ENCODE measurements around the gene ASB16.
"Not testable (repeated sequence)": the region's sequence is repeated elsewhere in the genome, so short reads cannot be mapped to it uniquely, and the experiment has no call there.

ASB16 gene, protein sequence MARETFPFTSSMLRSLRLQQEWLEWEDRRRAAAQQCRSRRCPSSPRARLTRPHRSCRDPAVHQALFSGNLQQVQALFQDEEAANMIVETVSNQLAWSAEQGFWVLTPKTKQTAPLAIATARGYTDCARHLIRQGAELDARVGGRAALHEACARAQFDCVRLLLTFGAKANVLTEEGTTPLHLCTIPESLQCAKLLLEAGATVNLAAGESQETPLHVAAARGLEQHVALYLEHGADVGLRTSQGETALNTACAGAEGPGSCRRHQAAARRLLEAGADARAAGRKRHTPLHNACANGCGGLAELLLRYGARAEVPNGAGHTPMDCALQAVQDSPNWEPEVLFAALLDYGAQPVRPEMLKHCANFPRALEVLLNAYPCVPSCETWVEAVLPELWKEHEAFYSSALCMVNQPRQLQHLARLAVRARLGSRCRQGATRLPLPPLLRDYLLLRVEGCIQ

DNA sequence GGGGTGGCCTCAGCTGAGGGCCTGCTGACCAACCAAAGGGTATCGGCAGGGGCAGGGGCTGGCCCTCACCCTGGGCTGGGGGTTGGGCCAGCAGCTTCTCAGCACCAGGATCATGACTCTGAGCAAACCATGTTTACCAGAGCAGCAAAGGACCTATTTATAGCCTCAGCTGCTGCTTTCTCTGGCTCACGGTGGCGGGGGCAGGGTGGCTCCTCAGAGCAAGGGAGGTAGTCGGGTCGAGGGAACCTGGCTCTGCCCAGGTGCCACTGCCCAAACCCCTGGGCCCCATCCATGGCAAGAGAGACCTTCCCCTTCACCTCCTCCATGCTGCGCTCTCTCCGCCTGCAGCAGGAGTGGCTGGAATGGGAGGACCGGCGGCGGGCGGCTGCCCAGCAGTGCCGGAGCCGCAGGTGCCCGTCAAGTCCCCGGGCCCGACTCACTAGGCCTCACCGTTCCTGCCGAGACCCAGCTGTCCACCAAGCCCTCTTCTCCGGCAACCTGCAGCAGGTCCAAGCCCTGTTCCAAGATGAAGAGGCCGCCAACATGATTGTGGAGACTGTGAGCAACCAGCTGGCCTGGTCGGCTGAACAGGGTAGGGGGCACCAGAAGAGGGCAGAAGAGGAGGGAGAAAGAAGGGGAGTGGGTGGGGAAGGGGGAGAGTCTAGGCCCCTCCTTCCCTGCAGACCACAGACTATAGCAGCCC lies at the start of gene ASB16:
Gene ASB16, plus strand, starts transcription at position 206 of the 703 bp plus-strand sequence. Its CDS starts 86 bp downstream, at position 292.
- no peak within 1 kb of the TSS for H3K27ac ChIP-seq

DNA sequence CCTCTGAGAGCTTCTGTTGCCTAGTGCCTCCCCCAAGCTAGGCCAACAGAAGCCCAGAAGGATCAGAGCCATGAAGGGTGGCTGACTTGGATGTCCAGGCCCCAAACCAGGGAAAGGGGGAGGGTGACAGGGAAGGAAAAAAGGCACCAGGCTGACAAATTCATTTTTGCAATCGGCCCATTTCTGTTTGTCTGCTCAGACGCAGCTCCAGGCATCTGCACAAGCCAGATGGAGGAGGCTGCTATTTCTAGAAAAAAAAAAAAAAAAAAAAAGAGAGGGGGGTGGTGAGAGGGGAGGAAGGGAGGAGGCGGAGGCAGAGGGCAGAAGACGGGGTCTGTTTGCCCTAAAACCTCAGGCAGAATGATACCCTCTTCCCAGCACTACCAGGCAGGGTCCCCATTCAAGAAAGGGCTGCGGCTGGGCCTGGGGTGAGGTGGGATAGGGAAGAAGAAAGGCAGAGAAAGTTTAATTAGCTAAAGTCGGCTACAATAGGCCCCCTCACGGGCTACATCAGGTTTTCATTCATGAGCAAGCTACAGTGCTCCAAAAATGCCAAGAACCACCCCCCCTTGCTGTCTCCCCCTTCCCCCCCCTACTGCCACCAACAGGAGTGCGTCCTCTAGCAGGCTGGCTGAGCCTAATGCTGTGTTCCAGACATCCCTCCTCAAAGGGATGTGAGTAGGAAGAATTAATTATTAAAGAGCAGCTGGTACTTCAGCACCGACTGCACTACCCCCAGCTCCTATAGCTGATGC lies 49.5 kb upstream of the ASB16 start:
- H3K27ac ChIP-seq, result peak overlapping the region in 2 of 21 experiments; percentile 12 to 22
- peak overlapping the region in 1 of 7 experiments; percentile 94 for H3K4me3 ChIP-seq

More for the DNA sequence above, at the start of gene ASB16:
- no peak within 1 kb of the TSS for H3K4me3 ChIP-seq

DNA sequence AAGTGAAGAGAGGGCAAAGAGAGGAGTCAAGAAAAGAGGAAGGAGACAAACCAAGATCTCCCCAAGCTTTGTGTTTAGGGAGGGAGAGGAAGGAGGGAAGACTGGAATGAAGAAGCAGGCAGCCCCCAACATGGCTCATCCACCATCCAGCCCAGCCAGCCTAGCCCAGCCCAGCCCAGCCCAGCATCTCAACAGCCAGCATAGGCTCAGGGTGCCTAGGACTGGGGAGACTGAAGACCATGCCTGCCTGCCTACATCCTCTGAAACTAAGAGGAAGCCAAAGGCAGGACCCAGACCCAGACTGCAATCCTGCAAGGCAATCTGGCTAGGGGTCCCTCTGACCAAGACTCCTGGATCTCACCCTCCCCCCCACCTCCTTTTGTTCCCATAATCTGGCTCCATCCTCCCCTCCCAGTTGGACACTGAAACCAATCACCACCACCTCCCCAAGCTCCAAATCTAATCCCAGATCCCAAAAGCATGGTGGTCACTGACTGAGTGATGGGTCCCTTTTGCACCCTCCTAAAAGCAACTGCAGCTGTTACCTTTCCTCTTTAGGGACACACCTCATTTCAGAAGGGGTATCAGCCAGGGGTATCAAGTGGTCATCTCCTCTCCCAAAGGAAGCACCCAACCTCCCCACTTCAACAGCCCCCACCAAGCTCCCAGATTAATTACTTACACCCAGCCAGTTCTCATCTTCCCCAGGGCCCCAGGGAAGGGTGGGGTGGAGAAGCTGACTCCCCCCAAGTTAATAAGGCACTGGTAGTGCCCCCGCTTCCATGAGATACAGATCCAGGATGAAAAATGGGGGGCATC lies 48.3 kb upstream of the ASB16 start:
- Histone ChIP-seq H3K4me3 (peak overlapping the region; percentile 69 to 100 (median 94)), H3K27ac (peak overlapping the region in 13 of 21 experiments; percentile 57 to 96 (median 93))

DNA sequence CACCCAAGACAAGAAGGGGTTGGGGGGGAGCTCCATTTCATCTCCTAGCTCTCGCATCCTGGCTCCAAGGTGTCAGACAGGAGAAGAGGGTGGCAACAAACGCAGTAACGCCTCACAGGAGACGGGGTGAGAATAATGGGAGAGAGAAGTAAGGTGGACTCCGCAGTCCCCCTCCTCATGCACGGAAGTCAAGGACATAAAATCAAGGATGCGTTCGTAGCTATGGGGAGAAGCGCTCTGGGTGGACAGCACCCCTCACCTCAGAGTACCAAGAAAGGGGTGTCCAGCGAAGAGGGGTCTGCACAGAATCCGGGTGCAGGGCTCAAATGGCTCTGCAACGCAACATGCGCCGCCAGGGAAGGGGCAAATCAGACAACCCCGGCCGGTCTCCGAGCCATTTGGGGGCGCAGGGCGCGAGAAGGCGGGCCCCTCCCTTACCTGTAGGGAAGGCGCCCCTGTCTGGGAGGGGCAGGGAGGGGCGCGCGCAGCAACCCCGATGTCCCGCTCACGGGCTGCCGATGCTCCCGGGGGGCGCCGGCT lies 47.6 kb upstream of the ASB16 start:
- peak overlapping the region; percentile 62 to 97 (median 93) for H3K27ac ChIP-seq
- peak overlapping the region; percentile 69 to 100 (median 94) for H3K4me3 ChIP-seq

DNA sequence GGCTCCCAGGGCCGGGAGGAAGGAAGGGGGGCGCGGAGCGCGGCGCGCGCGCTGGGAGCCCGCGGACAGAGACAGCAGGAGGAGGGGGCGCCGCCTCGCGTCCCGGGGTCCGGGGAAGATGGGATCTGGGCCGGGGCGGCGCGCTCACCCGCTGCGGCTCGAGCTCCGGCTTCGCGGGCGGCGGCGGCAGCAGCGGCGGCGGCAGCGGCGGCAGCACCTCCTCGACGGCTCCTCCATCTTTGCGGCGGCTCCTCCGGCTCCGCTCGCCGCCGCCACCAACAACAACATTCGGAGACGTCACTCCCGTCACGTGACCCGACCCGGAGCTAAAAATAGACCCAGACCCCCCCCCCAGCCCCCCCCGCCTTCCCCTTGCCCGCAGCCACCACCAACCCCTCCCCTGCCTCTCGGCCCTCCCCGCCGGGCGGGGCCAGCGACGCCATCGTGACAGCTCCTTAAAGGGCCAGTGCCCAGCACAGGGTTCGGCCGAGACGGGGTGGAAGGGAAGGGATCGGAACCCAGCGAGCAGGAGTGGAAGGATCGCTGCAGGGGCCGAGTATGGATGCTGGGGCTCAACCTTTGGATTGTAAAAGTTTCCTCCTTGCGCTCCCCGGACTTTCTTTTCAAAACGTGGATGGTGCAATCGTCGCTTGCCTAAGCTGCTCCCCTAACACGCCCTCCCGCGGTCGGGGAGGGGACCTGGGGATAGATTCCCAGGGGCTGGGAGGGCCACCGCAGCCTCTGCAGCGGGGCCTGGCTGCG lies 47.0 kb upstream of the ASB16 start, which contains the start of gene HDAC5:
Gene HDAC5, minus strand, starts transcription at position 286 of the 762 bp plus-strand sequence. CDS start 6,126 bp downstream, outside the sequence.
- Histone ChIP-seq H3K27ac (peak within 1 kb of the TSS; percentile 62 to 97 (median 93)), H3K4me3 (peak within 1 kb of the TSS; percentile 69 to 100 (median 94))

DNA sequence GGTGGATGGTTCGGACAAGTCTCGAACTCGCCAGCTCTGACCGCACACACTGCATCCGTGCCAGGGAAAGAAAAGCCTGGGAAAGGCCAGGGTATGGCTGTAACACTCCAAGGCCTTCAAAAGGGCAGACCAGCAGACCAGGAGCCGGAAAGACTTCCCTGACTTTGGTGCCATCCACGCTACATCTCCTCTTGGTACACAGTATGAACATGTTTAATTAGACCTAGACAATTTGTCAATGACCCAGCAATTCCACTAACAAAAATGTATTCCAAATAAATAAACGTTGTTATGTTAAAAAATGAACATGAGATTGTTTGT lies 46.4 kb upstream of the ASB16 start:
- Histone ChIP-seq H3K27ac (peak overlapping the region; percentile 20 to 97 (median 93)), H3K4me3 (peak overlapping the region; percentile 69 to 100 (median 94))

DNA sequence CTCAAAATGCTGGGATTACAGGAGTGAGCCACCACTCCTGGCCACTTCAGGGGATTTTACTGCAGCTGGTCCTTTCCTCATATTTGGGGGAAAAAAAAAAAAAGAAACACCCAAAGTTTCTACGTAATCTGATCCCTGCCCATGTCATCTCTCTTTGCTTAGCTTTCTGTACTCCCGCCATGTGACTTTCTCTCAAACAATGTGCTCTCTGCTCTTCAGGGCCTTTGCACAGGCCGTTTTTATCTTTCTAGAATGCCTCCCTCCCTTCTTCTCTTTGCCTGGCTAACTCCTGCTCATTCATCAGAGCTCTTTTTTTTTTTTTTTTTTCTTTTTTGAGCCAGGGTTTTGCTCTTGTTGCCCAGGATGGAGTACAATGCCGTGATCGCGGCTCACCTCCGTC lies 42.1 kb upstream of the ASB16 start:
- Histone ChIP-seq H3K27ac (no peak overlapping the region), H3K4me3 (no peak overlapping the region)

DNA sequence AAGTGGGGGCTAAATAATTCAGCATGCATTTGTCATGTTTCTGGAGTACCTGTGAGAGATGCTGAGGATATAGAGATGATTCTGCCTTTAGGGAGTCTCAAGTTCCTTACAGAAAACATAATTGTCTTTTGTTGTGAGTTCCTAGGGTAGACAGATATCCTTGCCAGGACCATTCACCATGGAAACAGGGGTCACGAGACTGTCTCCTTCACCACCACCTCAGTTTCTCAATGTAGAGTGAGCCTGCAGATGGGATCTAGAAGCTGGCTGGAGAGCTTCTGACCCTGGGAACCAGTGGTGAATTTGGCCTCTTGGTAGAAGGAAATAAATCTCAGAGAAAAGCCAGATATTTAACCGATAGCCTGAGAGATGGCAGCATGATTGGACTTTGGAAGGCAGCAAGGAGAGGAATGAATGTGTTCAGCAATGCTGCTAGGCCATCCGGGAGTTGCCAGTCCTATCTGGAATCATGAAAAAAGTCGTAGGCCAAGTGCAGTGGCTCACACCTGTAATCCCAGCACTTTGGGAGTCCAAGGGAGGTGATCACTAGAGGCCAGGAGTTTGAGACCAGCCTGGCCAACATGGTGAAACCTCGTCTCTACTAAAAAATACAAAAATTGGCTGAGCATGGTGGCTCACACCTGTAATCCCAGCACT lies 39.7 kb upstream of the ASB16 start:
- Histone ChIP-seq H3K4me3 (no peak overlapping the region), H3K27ac (no peak overlapping the region)

DNA sequence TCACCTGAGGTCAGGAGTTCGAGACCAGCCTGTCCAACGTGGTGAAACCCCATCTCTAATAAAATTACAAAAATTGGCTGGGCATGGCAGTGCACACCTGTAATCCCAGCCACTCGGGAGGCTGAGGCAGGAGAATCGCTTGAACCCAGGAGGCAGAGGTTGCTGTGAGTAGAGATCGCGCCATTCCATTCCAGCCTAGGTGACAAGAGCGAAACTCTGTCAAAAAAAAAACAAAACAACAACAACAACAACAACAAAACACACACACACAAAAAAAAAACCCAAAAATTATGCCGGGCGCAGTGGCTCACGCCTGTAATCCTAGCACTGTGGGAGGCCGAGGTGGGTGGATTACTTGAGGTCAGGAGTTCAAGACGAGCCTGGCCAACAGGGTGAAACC lies 39.1 kb upstream of the ASB16 start:
- not testable (repeated sequence) for H3K27ac ChIP-seq, H3K4me3 ChIP-seq

DNA sequence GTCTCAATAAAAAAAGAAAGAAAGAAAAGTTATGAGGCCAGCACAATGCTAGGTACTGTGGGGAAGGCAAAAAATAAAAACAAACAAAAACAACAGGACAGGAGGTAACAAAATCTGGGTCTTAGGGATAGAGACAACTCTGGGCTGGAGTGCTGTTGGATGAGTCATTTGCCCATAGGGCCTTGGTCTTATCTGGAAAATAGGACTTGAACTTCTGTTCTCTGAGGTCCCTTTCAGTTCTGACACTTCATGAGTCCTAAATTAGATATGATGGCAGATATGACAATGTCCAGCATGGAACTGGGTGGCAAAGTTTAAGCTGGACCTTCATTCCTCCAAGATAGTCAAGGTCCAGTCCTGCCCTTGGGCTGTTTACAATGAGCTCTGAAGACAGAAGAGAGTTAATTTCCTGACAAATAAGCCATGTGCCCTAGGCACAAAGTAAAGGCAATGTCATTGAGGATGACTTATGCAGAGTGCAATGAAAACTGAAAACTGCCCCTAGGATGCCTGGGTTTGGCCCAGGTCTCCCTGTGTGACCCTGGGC lies 38.2 kb upstream of the ASB16 start:
- Histone ChIP-seq H3K27ac (no peak overlapping the region), H3K4me3 (no peak overlapping the region)

DNA sequence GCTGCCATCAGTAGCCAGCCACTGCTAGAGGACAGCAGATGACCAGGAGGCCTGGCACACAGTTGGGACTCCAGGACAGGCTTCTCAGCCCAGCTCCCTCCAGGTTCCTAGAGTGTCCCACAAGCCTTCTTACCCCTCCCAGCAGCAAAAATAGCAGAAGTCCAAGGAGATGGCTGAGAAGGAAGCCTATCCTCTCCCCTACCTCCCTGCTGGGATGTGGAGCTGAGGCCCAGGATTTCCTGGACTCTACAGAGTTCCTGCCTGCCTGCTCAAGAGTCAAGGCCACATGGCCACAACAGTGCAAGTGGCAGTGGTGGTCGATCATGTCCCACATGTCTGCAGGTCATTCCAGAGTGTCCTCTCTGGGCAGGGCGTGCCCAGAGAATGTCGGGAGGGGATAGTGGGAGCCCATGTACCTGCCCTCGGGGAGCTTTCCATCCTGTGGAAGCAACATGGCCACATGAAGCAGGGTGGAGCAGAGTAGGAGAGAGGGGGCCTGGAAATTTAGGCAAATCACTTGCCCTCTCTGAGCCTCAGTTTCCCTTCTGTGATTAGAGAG lies 36.5 kb upstream of the ASB16 start:
- no peak overlapping the region for H3K27ac ChIP-seq

DNA sequence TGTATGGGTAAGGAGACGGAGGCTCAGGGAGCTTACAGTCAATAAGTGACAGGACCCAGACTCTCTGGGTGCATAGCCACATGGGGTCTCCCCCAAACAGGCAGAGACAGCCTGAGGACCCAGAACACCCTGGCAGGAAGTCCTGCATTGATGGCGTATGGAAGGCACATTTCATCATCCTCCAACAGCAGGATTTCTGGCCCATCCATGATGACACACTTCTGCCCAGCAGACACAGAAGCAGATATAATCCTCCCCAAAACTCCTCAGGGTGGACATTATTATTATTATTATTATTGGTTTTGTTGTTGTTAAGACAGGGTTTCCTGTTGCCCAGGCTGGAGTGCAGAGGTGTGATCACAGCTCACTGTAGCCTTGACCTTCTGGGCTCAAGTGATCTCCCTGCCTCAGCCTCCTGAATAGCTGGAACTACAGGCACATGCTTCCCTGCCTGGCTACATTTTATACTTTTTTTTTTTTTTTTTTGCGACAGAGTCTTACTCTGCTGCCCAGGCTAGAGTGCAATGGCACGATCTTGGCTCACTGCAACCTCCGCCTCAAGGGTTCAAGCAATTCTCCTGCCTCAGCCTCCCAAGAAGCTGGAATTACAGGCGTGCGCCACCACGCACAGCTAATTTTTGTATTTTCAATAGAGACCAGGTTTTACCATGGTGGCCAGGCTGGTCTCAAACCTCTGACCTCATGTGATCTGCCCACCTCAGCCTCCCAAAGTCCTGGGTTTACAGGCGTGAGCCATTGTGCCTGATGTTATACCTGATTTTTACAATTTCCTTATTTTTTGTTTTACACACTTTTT lies 35.5 kb upstream of the ASB16 start:
- Histone ChIP-seq H3K4me3 (no peak overlapping the region), H3K27ac (no peak overlapping the region)

More for the DNA sequence above, 36.5 kb upstream of the ASB16 start:
- H3K4me3 ChIP-seq, result no peak overlapping the region

DNA sequence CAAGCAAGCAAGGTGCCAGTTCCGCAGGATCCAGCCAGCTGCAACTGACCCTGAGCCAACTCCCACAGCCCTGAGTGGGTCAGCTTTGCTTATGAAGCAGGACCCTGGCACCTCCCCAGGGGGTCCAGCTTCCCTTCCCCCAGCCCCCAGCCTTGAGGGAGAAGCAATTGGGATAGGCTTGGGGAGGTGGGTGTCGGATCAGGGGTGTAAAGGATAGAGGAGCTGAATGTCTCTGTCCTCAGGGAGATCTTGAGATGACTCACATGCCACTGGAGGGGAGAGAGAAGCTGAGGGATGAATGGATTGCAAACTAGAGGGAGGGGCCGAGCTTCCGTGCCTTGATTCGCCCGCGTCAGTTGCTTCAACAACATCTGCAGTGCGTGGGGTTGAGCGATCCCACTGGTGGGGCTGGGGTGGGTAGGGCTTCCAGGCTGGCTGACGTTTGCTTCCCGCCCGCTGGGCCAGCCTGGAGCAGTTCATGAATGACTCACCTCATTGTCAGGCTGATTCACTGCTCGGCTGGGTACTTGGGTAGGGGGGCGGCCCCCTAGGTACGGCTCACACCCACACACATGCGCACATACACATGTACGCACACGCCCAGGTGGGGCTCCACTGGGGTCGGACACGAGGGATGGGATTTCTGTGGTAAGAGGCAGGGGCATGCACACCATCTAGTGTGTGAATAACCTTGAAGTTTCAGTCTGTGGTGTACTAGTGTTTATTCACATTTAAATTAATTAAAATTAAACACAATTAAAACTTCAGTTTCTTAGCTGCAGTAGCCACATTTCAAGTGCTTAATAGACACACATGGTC lies 32.4 kb upstream of the ASB16 start:
- peak overlapping the region in 18 of 21 experiments; percentile 37 to 88 (median 73) for H3K27ac ChIP-seq
- H3K4me3 ChIP-seq, result no peak overlapping the region

DNA sequence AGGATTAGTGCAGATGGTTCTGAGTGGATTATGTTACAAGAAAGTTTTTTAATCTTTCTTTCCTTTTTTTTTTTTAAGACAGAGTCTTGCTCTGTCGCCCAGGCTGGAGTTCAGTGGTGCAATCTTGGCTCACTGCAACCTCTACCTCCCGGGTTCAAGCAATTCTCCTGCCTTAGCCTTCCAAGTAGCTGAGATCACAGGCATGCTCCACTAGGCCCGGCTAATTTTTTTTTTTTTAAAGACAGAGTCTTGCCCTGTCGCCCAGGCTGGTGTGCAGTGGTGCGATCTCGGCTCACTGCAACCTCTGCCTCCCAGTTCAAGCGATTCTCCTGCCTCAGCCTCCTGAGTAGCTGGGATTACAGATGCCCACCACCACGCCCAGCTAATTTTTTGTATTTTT lies 26.6 kb upstream of the ASB16 start:
- H3K4me3 ChIP-seq, H3K27ac ChIP-seq: not testable (repeated sequence)

DNA sequence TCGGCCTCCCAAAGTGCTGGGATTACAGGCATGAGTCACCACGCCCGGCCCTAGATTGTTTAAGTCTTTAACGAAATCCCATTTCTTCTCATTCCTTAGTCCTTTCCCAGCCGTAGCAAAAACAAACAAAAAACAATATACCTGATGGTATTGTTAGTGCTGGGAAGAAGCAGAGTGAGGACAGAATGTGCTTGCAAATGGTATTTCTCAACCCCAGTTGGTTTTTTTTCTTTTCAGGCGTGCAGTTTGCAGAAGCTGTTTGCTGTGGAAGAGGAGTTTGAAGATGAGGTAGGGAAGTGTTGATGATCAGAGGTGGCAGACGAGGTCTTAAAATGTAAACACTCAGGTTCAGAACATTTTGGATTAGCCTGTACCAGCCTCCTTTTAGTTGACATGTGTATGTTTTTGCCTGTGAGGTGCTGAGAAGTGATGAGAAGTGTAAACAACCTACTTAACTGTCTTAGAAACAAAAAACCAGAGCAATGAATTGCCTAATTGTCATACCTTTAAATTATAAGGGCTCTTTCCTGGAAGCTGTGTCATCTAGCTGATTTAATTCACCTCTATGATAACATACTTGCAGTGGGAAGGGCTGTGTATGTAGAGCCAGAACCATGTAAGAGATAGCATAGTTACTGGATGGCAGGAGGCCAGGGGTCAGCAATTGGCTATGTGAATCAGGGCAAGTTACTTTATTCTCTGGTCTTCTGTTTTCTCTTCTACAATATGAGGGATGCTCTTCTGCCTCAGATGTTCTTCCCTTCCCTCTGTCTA lies 25.4 kb upstream of the ASB16 start:
- H3K4me3 ChIP-seq, result no peak overlapping the region
- H3K27ac ChIP-seq, result no peak overlapping the region
